Epithelial cell of esophagus (primary cell): ENCODE measurements around the gene SERGEF.
A peak's percentile ranks its signal among the peaks of the same experiment; 100 is the strongest.

ENCODE experiments used
- DNase-seq: peaks from one replicate; pipeline ENCODE4 v3.0.0; 2010; ENCODE audit warnings: low read depth
- H3K4me3 ChIP-seq: 2 replicates; pipeline ENCODE4 v1.5.1; 2011; ENCODE audit warnings: mild to moderate bottlenecking, low read length, control low read depth
- CTCF ChIP-seq: IDR thresholded peaks from 2 replicates; pipeline ENCODE4 v1.5.1; 2011; ENCODE audit warnings: low read depth, mild to moderate bottlenecking, low read length, control low read depth, inconsistent platforms; ENCODE audit not compliant: insufficient read depth; ENCODE audit errors: missing control alignments

The SERGEF gene

DNA sequence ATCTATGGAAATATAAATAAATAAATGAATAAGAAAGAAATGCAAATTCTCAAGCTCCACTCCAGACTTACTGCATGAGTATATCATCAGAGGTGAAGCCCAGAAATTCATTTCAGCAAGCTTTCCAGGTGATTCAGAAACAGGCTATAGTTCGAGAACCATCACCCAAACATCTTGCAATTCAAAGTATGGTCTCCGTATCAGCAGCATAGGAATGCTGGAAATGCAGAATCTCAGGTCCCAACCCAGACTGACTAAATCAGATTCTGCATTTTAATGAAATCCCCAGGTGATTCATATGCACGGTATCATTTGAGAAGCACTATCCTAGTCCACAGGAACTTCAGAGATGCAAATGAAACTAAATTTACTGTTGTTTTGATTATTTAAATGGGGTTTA, 95.3 kb downstream of the SERGEF start:
- no peak for TF ChIP-seq CTCF

DNA sequence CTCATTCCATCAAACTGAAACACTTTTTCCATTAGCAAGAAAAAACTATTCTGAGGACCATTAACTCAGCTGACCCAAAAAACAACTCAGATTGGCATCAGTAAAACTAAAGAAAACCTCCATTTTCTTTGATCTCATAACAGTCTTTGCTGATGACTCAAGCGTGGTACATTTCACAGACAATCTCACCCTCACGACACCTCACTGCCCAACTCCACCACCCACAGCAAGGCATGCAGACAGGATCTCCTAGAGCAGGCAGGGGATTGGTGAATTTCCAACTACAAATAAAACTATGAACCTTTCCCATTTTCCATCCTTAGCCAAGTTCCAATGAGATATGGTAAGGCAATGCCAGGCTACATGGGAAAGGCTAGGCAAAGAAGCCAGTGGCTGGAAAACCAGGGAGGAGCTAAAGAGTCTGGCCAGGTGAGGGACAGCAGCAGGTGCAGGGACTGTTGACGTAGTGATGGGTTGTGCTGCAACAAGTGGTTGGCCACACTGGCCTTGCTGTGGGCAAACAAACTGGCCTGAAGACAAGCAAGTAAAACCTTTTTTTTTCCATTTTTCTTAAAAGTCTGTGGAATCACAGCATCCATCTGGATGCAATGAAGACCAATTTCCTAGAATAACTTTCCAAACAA, 97.2 kb downstream of the SERGEF start:
- no peak for DNase-seq

More for the DNA sequence above, 95.3 kb downstream of the SERGEF start:
- no peak overlapping the region for H3K4me3 ChIP-seq
- peak; percentile 69 for DNase-seq

DNA sequence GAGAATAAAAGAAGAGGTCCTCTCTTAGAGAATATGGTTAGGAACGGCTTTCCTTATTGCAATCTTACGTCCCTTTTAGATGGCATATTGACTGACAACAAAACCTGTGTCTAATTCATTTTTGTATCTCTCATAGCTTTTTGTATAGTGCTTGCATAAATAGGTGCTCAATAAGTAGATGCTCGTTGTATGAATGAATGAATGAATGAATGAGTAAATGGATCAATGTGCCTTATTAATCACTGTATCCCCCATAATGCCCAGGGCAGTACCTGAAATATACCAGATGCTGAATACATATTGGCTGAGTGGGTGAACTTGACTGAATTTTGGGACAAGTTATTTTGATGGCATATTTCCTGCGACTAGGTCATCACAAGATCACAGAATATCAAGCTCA, 97.9 kb downstream of the SERGEF start:
- no peak for TF ChIP-seq CTCF

More for the DNA sequence above, 97.2 kb downstream of the SERGEF start:
- no peak overlapping the region for H3K4me3 ChIP-seq
- TF ChIP-seq CTCF = no peak

GRCh38 chr11:17907046-17907445, 105.8 kb downstream of the SERGEF start:
- no peak for DNase-seq
- no peak for TF ChIP-seq CTCF
- H3K4me3 ChIP-seq = no peak overlapping the region

More for the DNA sequence above, 97.9 kb downstream of the SERGEF start:
- DNase-seq = no peak
- no peak overlapping the region for H3K4me3 ChIP-seq

DNA sequence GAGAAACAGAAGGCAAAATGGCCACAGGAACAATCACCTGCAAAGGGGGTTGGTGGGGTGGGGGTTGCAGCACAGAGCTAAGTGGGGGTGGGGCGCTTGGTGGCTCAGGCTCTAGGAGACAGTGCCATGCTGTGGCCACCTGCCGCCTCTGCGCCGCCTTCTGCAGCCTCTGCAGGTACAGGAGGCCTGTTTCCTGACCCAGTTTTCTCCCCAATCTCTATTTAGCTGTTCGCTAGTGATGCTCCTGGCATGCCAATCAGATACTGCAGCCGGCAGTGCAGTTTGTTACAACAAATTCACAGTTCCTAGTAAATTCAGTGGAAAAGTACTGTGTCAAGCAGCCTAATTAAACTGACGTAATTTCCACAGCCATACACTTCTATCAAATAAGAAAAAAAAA, 106.4 kb downstream of the SERGEF start:
- TF ChIP-seq CTCF = peak; percentile 45
- no peak overlapping the region for H3K4me3 ChIP-seq
- DNase-seq = peak; percentile 28

- DNase-seq = no peak
- H3K4me3 ChIP-seq = no peak overlapping the region
- no peak for TF ChIP-seq CTCF
Observed at GRCh38 chr11:17905477-17905876, 107.4 kb downstream of the SERGEF start.

DNA sequence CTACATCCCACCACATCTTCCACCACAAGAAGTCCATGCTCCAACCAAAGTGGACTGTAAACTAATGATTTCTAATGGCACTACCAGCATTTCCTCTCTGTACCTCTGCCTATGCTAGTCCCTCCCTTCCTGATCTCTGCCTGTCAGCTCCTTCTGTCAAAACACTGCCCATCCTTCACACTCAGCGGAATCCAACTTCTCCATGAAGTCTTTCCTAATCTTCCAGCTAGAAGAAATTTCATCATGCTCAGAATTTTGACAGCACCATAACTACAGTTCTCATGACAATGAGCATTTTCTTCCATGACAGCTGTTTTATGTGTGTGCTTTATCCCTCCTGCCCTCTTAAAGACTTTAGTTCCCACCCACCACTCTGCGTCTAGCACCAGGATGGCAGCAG, 111.4 kb downstream of the SERGEF start:
- no peak for TF ChIP-seq CTCF
- no peak overlapping the region for H3K4me3 ChIP-seq
- no peak for DNase-seq
